ENCODE data around the gene TAOK1. TPM values are rescaled to one million over a fixed set of nuclear protein-coding genes. Genes with fewer than 3 reads are reported as not detected.

Gene TAOK1
- total and polyA plus RNA-seq, 4 donors, result 3.9 to 85.6 (median 45.9) TPM

GRCh38 chr17:29368926-29369325 is 21.2 kb upstream of the TAOK1 start:
- Histone ChIP-seq H3K4me1 (ENCODE audit: control insufficient read depth in 1 of 2, insufficient read depth in 2 of 2, low read length in 2 of 2) (no peaks in the 10 kb centered on the region), H3K36me3 (ENCODE audit: control insufficient read depth in 1 of 2, insufficient read depth in 2 of 2, low read length in 1 of 2) (no peaks in the 10 kb centered on the region), H3K9me3 (ENCODE audit: control insufficient read depth, low read length) (no peaks in the 10 kb centered on the region), H3K4me3 (ENCODE audit: low read length in 2 of 2) (no peak overlapping the region), H3K27ac (ENCODE audit: low read depth in 1 of 2, low read length in 2 of 2) (no peak overlapping the region), H3K27me3 (ENCODE audit: control insufficient read depth in 1 of 2, insufficient read depth in 2 of 2, low read length in 1 of 2) (no peaks in the 10 kb centered on the region)
- DNase-seq (no peak), ATAC-seq (ENCODE audit: low FRiP score) (no peak)
- intact Hi-C loops (cut with DNase I), result loop anchor here in 1 of 2 donors (2.0 kb wide), 1 partner anchor 168 kb away; no protein-coding TSS in a partner anchor
- WGBS, 2 donors, result 8 to 13% methylated on average over 4 of the region's 4 CpGs

- 11 to 13% methylated on average over 7 of the region's 7 CpGs for WGBS, 2 donors
- Histone ChIP-seq H3K4me1 (ENCODE audit: control insufficient read depth in 1 of 2, insufficient read depth in 2 of 2, low read length in 2 of 2) (no peaks in the 10 kb centered on the region), H3K27ac (ENCODE audit: low read depth in 1 of 2, low read length in 2 of 2) (peak overlapping the region in 1 of 2 donors; percentile 19), H3K9me3 (ENCODE audit: control insufficient read depth, low read length) (no peaks in the 10 kb centered on the region), H3K27me3 (ENCODE audit: control insufficient read depth in 1 of 2, insufficient read depth in 2 of 2, low read length in 1 of 2) (no peaks in the 10 kb centered on the region), H3K36me3 (ENCODE audit: control insufficient read depth in 1 of 2, insufficient read depth in 2 of 2, low read length in 1 of 2) (no peaks in the 10 kb centered on the region), H3K4me3 (ENCODE audit: low read length in 2 of 2) (no peak overlapping the region)
- ATAC-seq (ENCODE audit: low FRiP score) (peak; percentile 93), DNase-seq (peak in 1 of 2 donors; percentile 75)
- intact Hi-C loops (cut with DNase I), result loop anchor here (2.0 kb wide), 1 partner anchor 167 kb away; no protein-coding TSS in a partner anchor
These were observed 20.1 kb upstream of the TAOK1 start for GRCh38 chr17:29369831-29370735.

- intact Hi-C loops (cut with DNase I), result no loop called here
- no peaks in the 10 kb centered on the region for H3K9me3 ChIP-seq (ENCODE audit: control insufficient read depth, low read length)
- no peaks in the 10 kb centered on the region for H3K4me1 ChIP-seq (ENCODE audit: control insufficient read depth in 1 of 2, insufficient read depth in 2 of 2, low read length in 2 of 2)
- no peak for ATAC-seq (ENCODE audit: low FRiP score)
- 10 to 18% methylated on average over 3 of the region's 3 CpGs for WGBS, 2 donors
- H3K4me3 ChIP-seq (ENCODE audit: low read length in 2 of 2), result no peak overlapping the region
- H3K36me3 ChIP-seq (ENCODE audit: control insufficient read depth in 1 of 2, insufficient read depth in 2 of 2, low read length in 1 of 2), result no peaks in the 10 kb centered on the region
- H3K27ac ChIP-seq (ENCODE audit: low read depth in 1 of 2, low read length in 2 of 2), result no peak overlapping the region
- H3K27me3 ChIP-seq (ENCODE audit: control insufficient read depth in 1 of 2, insufficient read depth in 2 of 2, low read length in 1 of 2), result no peaks in the 10 kb centered on the region
- peak in 1 of 2 donors; percentile 55 for DNase-seq
These were observed 13.4 kb upstream of the TAOK1 start for GRCh38 chr17:29376667-29377270.

- no peak for ATAC-seq (ENCODE audit: low FRiP score)
- no peak for DNase-seq
- no peaks in the 10 kb centered on the region for H3K4me1 ChIP-seq (ENCODE audit: control insufficient read depth in 1 of 2, insufficient read depth in 2 of 2, low read length in 2 of 2)
- H3K9me3 ChIP-seq (ENCODE audit: control insufficient read depth, low read length), result no peaks in the 10 kb centered on the region
- no peaks in the 10 kb centered on the region for H3K27me3 ChIP-seq (ENCODE audit: control insufficient read depth in 1 of 2, insufficient read depth in 2 of 2, low read length in 1 of 2)
- WGBS, 2 donors, result 76 to 86% methylated on average over 4 of the region's 4 CpGs
- no peak overlapping the region for H3K4me3 ChIP-seq (ENCODE audit: low read length in 2 of 2)
- H3K36me3 ChIP-seq (ENCODE audit: control insufficient read depth in 1 of 2, insufficient read depth in 2 of 2, low read length in 1 of 2), result no peaks in the 10 kb centered on the region
- intact Hi-C loops (cut with DNase I), result no loop called here
- no peak overlapping the region for H3K27ac ChIP-seq (ENCODE audit: low read depth in 1 of 2, low read length in 2 of 2)
These were observed 11.7 kb upstream of the TAOK1 start for GRCh38 chr17:29378500-29378899.

- 61 to 67% methylated on average over 12 of the region's 12 CpGs for WGBS, 2 donors
- ATAC-seq (ENCODE audit: low FRiP score) (no peak), DNase-seq (no peak)
- no peaks in the 10 kb centered on the region for H3K36me3 ChIP-seq (ENCODE audit: control insufficient read depth in 1 of 2, insufficient read depth in 2 of 2, low read length in 1 of 2)
- no peak overlapping the region for H3K4me3 ChIP-seq (ENCODE audit: low read length in 2 of 2)
- no peaks in the 10 kb centered on the region for H3K9me3 ChIP-seq (ENCODE audit: control insufficient read depth, low read length)
- H3K27me3 ChIP-seq (ENCODE audit: control insufficient read depth in 1 of 2, insufficient read depth in 2 of 2, low read length in 1 of 2), result no peaks in the 10 kb centered on the region
- intact Hi-C loops (cut with DNase I), result no loop called here
- H3K4me1 ChIP-seq (ENCODE audit: control insufficient read depth in 1 of 2, insufficient read depth in 2 of 2, low read length in 2 of 2), result no peaks in the 10 kb centered on the region
- no peak overlapping the region for H3K27ac ChIP-seq (ENCODE audit: low read depth in 1 of 2, low read length in 2 of 2)
These were observed 10.8 kb upstream of the TAOK1 start for GRCh38 chr17:29379084-29379991.

- H3K9me3 ChIP-seq (ENCODE audit: control insufficient read depth, low read length), result no peaks in the 10 kb centered on the region
- DNase-seq (no peak), ATAC-seq (ENCODE audit: low FRiP score) (no peak)
- H3K4me3 ChIP-seq (ENCODE audit: low read length in 2 of 2), result no peak overlapping the region
- no peaks in the 10 kb centered on the region for H3K27me3 ChIP-seq (ENCODE audit: control insufficient read depth in 1 of 2, insufficient read depth in 2 of 2, low read length in 1 of 2)
- intact Hi-C loops (cut with DNase I), result no loop called here
- no peaks in the 10 kb centered on the region for H3K4me1 ChIP-seq (ENCODE audit: control insufficient read depth in 1 of 2, insufficient read depth in 2 of 2, low read length in 2 of 2)
- WGBS, 2 donors, result 52 to 58% methylated on average over 1 of the region's 1 CpG
- no peaks in the 10 kb centered on the region for H3K36me3 ChIP-seq (ENCODE audit: control insufficient read depth in 1 of 2, insufficient read depth in 2 of 2, low read length in 1 of 2)
- no peak overlapping the region for H3K27ac ChIP-seq (ENCODE audit: low read depth in 1 of 2, low read length in 2 of 2)
These were observed 6.5 kb upstream of the TAOK1 start for GRCh38 chr17:29383686-29384085.

GRCh38 chr17:29384901-29385300 is 5.3 kb upstream of the TAOK1 start:
- Histone ChIP-seq H3K9me3 (ENCODE audit: control insufficient read depth, low read length) (no peaks in the 10 kb centered on the region), H3K36me3 (ENCODE audit: control insufficient read depth in 1 of 2, insufficient read depth in 2 of 2, low read length in 1 of 2) (no peaks in the 10 kb centered on the region), H3K27ac (ENCODE audit: low read depth in 1 of 2, low read length in 2 of 2) (no peak overlapping the region), H3K27me3 (ENCODE audit: control insufficient read depth in 1 of 2, insufficient read depth in 2 of 2, low read length in 1 of 2) (no peaks in the 10 kb centered on the region), H3K4me1 (ENCODE audit: control insufficient read depth in 1 of 2, insufficient read depth in 2 of 2, low read length in 2 of 2) (no peaks in the 10 kb centered on the region), H3K4me3 (ENCODE audit: low read length in 2 of 2) (no peak overlapping the region)
- intact Hi-C loops (cut with DNase I), result no loop called here
- DNase-seq, result no peak
- 95 to 97% methylated on average over 3 of the region's 3 CpGs for WGBS, 2 donors
- no peak for ATAC-seq (ENCODE audit: low FRiP score)

GRCh38 chr17:29386760-29387159 is 3.4 kb upstream of the TAOK1 start:
- ATAC-seq (ENCODE audit: low FRiP score) (no peak), DNase-seq (no peak)
- intact Hi-C loops (cut with DNase I), result no loop called here

More at GRCh38 chr17:29386760-29387159, 3.4 kb upstream of the TAOK1 start:
- 92 to 94% methylated on average over 4 of the region's 4 CpGs for WGBS, 2 donors
- Histone ChIP-seq H3K36me3 (ENCODE audit: control insufficient read depth in 1 of 2, insufficient read depth in 2 of 2, low read length in 1 of 2) (no peaks in the 10 kb centered on the region), H3K27me3 (ENCODE audit: control insufficient read depth in 1 of 2, insufficient read depth in 2 of 2, low read length in 1 of 2) (no peaks in the 10 kb centered on the region), H3K27ac (ENCODE audit: low read depth in 1 of 2, low read length in 2 of 2) (no peak overlapping the region), H3K4me3 (ENCODE audit: low read length in 2 of 2) (no peak overlapping the region), H3K9me3 (ENCODE audit: control insufficient read depth, low read length) (no peaks in the 10 kb centered on the region), H3K4me1 (ENCODE audit: control insufficient read depth in 1 of 2, insufficient read depth in 2 of 2, low read length in 2 of 2) (no peaks in the 10 kb centered on the region)
